SU-DHL-6 (cell line): ENCODE data around the gene ATP5PO.

ENCODE experiments used
- EZH2phosphoT487 ChIP-seq: fragments of 200-600 bp; sonication (generic), shearing (Covaris generic); conservative IDR thresholded peaks from 2 replicates; pipeline ENCODE4 v1.6.1; 2018; ENCODE audit warnings: mild to moderate bottlenecking, antibody characterized with exemption, low read length, moderate library complexity, mixed read lengths
- TF ChIP-seq, protein P1 (sequence below): fragments of 200-600 bp; sonication (generic); IDR thresholded peaks from one replicate; pipeline ENCODE4 v1.5.1; 2017; ENCODE audit warnings: antibody characterized with exemption, mild to moderate bottlenecking, low read length, moderate library complexity; ENCODE audit not compliant: insufficient read depth, poor library complexity, severe bottlenecking

DNA sequence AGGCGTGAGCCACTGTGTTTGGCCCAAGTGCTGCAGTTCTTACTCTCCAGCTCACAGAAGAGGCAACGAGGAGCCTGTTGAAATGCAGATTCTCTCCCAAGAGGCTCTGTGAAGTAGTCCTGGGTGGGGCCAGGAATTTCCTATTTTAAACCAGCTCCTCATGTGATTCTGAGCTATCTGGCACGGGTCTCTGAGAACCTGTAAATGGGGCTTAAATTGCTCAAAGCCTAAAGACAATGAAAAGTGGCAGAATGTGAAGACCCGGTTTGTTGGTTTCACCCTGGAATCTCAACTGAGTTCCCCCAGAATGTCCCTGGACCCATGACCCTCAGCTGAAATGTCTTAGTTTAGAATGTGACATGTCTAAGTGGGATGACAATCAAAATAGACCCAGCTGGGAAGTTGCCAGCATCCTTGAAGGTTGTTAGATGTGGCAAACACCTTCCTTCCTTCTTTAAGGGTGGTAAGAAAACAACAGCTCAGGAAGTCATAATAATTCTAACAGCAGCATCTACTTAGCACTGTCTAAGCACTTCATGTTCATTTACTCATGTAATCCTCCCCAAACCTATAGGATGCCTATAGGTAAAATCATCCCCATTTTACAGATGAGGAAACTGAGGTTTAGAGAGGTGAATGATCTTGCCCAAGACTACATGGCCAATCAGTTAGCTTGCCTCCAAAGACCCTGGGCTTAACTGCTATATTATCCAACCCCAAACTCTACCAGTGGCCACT lies 20.9 kb upstream of the ATP5PO start:
- TF ChIP-seq, protein P1, sequence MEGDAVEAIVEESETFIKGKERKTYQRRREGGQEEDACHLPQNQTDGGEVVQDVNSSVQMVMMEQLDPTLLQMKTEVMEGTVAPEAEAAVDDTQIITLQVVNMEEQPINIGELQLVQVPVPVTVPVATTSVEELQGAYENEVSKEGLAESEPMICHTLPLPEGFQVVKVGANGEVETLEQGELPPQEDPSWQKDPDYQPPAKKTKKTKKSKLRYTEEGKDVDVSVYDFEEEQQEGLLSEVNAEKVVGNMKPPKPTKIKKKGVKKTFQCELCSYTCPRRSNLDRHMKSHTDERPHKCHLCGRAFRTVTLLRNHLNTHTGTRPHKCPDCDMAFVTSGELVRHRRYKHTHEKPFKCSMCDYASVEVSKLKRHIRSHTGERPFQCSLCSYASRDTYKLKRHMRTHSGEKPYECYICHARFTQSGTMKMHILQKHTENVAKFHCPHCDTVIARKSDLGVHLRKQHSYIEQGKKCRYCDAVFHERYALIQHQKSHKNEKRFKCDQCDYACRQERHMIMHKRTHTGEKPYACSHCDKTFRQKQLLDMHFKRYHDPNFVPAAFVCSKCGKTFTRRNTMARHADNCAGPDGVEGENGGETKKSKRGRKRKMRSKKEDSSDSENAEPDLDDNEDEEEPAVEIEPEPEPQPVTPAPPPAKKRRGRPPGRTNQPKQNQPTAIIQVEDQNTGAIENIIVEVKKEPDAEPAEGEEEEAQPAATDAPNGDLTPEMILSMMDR, result no peak
- TF ChIP-seq EZH2phosphoT487, result no peak
